Pericardium fibroblast (primary cell): Measurements from ENCODE around the gene OR52A1. TPM values are rescaled to one million over a fixed set of nuclear protein-coding genes. Genes with fewer than 3 reads are reported as not detected.

Experiments
- total RNA-seq: library from RNA; depleted of rRNA; stranded (reverse); fragments of >200 nt; gene quantifications from 2 replicates; pipeline ENCODE4 v1.2.3, GENCODE V29; 2015

OR52A1 gene
- not detected in 2 replicates for total RNA-seq

GRCh38 chr11:5154657-5155056, at the start of gene OR52A1:
Gene OR52A1 (minus strand): TSS chr11:5154757. CDS start chr11:5152369, 2,388 bp downstream.

GRCh38 chr11:5200582-5200981, 46.0 kb upstream of the OR52A1 start, which contains the start of gene OR51V1:
Gene OR51V1 (minus strand): TSS chr11:5200682. CDS start chr11:5200682, 0 bp downstream.

DNA sequence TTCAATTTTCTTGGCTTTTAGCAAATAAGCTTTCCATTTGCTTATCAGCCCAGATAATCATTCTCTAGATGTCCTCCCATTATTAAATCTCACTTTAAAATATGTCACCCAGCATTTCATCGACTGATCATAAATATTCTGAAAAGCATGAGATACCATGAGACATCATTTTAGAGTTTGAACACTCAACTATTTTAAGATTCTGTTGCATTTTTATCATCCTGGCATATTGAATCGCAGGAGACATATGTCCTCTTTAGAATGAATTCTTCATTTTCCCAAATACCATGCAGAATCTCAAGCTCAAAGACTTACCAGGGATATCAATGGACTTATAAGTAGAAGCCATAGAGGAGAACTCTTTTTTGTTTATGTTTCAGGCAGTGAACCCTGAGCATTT, 16.6 kb downstream of the OR52A1 start, which contains the start of gene OR52A5:
Gene OR52A5 (minus strand): TSS at position 361 of the 400 bp plus-strand sequence. CDS start 5,714 bp downstream, outside the sequence.

Other genes with a start within 250 kb of the OR52A1 start
- not detected in 2 replicates for gene OR51G2, start 235.4 kb downstream of the OR52A1 start, total RNA-seq
- not detected in 2 replicates for gene OR51G1, start 230.4 kb downstream of the OR52A1 start, total RNA-seq
- gene OR51A4, start 207.2 kb downstream of the OR52A1 start, total RNA-seq: not detected in 2 replicates
- gene OR51A2, start 199.0 kb downstream of the OR52A1 start, total RNA-seq: not detected in 2 replicates
- gene OR51L1, start 159.9 kb downstream of the OR52A1 start, total RNA-seq: not detected in 2 replicates
- gene OR52J3, start 108.2 kb downstream of the OR52A1 start, total RNA-seq: not detected in 2 replicates
- not detected in 2 replicates for gene OR52E2, start 95.1 kb downstream of the OR52A1 start, total RNA-seq
- gene OR52E1, start 85.2 kb downstream of the OR52A1 start, total RNA-seq: not detected in 2 replicates
- gene OR52A5, start 16.4 kb downstream of the OR52A1 start, total RNA-seq: not detected in 2 replicates
- gene OR51V1, start 45.9 kb upstream of the OR52A1 start, total RNA-seq: not detected in 2 replicates
- not detected in 2 replicates for gene HBB, start 72.3 kb upstream of the OR52A1 start, total RNA-seq
- not detected in 2 replicates for gene HBD, start 79.7 kb upstream of the OR52A1 start, total RNA-seq
- gene HBG1, start 95.1 kb upstream of the OR52A1 start, total RNA-seq: not detected in 2 replicates
- gene HBG2, start 100.0 kb upstream of the OR52A1 start, total RNA-seq: not detected in 2 replicates
- gene HBE1, start 115.2 kb upstream of the OR52A1 start, total RNA-seq: not detected in 2 replicates
- not detected in 2 replicates for gene OR51B4, start 147.2 kb upstream of the OR52A1 start, total RNA-seq
- not detected in 2 replicates for gene OR51B2, start 169.5 kb upstream of the OR52A1 start, total RNA-seq
- gene OR51B5, start 188.8 kb upstream of the OR52A1 start, total RNA-seq: not detected in 2 replicates
- gene OR51B6, start 196.8 kb upstream of the OR52A1 start, total RNA-seq: not detected in 2 replicates
- gene OR51M1, start 229.1 kb upstream of the OR52A1 start, total RNA-seq: not detected in 2 replicates